Calu3 (cell line): ENCODE measurements around the gene WDFY2. TPM values are rescaled to one million over a fixed set of nuclear protein-coding genes. Genes with fewer than 3 reads are reported as not detected.

ENCODE experiments used
- BruUV-seq: library from RNA; stranded (reverse); fragments of 400-500 nt; replicated peaks from 2 replicates; lab custom pipeline; 2021; lab: Mats Ljungman, UMichigan
- CTCF ChIA-PET: fragments of 300-600 bp; sonication (Branson Sonifier 250); formaldehyde crosslinking; loops from one replicate; lab custom pipeline; 2022; ENCODE audit warnings: antibody characterized with exemption; lab: Charles Lee
- DNase-seq: peaks from one replicate; pipeline ENCODE4 v3.0.0; 2022
- H3K27ac Mint-ChIP-seq: one replicate; pipeline ENCODE4 v1.8.0; 2022; ENCODE audit warnings: mixed read lengths; ENCODE audit not compliant: unreplicated experiment
- H3K27me3 Mint-ChIP-seq: one replicate; pipeline ENCODE4 v1.8.0; 2022; ENCODE audit warnings: mixed read lengths; ENCODE audit not compliant: unreplicated experiment
- H3K36me3 Mint-ChIP-seq: one replicate; pipeline ENCODE4 v1.8.0; 2022; ENCODE audit warnings: mild to moderate bottlenecking, moderate library complexity, mixed read lengths; ENCODE audit not compliant: insufficient read depth, unreplicated experiment
- H3K4me1 Mint-ChIP-seq: one replicate; pipeline ENCODE4 v1.8.0; 2022; ENCODE audit warnings: mild to moderate bottlenecking, low read depth, mixed read lengths; ENCODE audit not compliant: unreplicated experiment
- H3K4me3 Mint-ChIP-seq: one replicate; pipeline ENCODE4 v1.8.0; 2022; ENCODE audit warnings: mild to moderate bottlenecking, low read depth, moderate library complexity, mixed read lengths; ENCODE audit not compliant: unreplicated experiment
- H3K9me3 Mint-ChIP-seq: one replicate; pipeline ENCODE4 v1.8.0; 2022; ENCODE audit warnings: low read depth, mixed read lengths; ENCODE audit not compliant: unreplicated experiment
- intact Hi-C: fragments of 100-400 bp; cut with micrococcal nuclease; formaldehyde crosslinking; loops from one replicate; pipeline ENCODE4 v1.10.0; 2022; ENCODE audit not compliant: unreplicated experiment
- total RNA-seq: library from RNA; stranded (reverse); gene quantifications from 2 replicates; pipeline ENCODE4 v1.2.3, GENCODE V29; 2022
- TF ChIP-seq, protein P1 (sequence below): fragments of 200-600 bp; IDR thresholded peaks from one replicate; pipeline ENCODE4 v1.8.0; 2022; ENCODE audit warnings: antibody characterized with exemption; ENCODE audit not compliant: unreplicated experiment

WDFY2 gene
- total RNA-seq, 1 experiment from 2014 or later = 5.9 TPM

DNA sequence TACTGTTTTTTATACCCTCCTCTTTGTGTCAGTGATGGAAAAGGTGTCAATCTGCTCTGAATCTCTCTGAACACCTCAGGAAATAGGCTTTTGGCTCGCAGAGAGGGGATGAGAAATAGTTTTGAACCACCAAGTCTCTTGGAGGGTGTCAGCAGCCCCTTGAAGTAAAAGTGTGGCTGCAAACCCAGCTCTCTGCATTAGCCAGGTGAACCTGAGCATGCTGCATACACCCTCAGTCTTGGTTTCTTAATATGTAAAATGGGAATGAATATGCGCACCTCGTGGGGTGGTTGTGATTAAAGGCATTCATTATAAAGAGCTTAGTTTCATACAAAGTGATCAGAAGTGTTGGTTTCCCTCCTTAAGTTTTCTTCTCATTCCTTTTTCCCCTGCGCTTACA lies 221.1 kb downstream of the WDFY2 start:
- intact Hi-C loops = no loop called here

DNA sequence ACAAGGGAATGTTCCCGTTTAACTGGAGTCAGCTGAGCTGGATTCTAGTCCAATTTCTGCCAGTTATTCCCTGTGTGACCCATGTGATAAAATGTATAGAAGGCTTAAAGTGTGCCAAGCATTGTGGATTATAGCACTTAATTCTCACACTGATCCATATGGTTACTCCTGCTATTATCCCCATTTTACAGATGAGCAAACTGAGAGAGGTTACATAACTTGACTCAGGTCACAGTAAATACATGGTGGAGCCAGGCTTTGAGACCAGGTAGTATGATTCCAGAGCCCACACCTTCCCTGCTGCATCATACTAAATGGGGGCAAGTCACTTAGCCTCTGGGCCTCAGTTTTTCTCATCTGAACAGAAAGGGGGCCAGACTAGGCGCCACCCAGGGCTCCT lies 221.7 kb downstream of the WDFY2 start:
- TF ChIP-seq, protein P1, sequence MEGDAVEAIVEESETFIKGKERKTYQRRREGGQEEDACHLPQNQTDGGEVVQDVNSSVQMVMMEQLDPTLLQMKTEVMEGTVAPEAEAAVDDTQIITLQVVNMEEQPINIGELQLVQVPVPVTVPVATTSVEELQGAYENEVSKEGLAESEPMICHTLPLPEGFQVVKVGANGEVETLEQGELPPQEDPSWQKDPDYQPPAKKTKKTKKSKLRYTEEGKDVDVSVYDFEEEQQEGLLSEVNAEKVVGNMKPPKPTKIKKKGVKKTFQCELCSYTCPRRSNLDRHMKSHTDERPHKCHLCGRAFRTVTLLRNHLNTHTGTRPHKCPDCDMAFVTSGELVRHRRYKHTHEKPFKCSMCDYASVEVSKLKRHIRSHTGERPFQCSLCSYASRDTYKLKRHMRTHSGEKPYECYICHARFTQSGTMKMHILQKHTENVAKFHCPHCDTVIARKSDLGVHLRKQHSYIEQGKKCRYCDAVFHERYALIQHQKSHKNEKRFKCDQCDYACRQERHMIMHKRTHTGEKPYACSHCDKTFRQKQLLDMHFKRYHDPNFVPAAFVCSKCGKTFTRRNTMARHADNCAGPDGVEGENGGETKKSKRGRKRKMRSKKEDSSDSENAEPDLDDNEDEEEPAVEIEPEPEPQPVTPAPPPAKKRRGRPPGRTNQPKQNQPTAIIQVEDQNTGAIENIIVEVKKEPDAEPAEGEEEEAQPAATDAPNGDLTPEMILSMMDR = no peak
- no peak overlapping the region for H3K4me3 Mint-ChIP-seq
- no peaks in the 10 kb centered on the region for H3K27me3 Mint-ChIP-seq
- no peak for DNase-seq
- H3K36me3 Mint-ChIP-seq = peaks cover 29% of the 10 kb centered on the region
- H3K9me3 Mint-ChIP-seq = no peaks in the 10 kb centered on the region
- H3K4me1 Mint-ChIP-seq = peaks cover 10% of the 10 kb centered on the region
- no peak overlapping the region for H3K27ac Mint-ChIP-seq
- BruUV-seq = no TSS peak
- intact Hi-C loops = no loop called here
- CTCF ChIA-PET = no interaction called here

More for the DNA sequence above, 221.1 kb downstream of the WDFY2 start:
- Mint-ChIP-seq H3K9me3 (no peaks in the 10 kb centered on the region), H3K4me1 (peaks cover 10% of the 10 kb centered on the region), H3K27ac (no peak overlapping the region), H3K27me3 (no peaks in the 10 kb centered on the region), H3K36me3 (peaks cover 29% of the 10 kb centered on the region), H3K4me3 (no peak overlapping the region)
- DNase-seq = no peak
- TF ChIP-seq, protein P1 = no peak
- CTCF ChIA-PET = no interaction called here
- no TSS peak for BruUV-seq

DNA sequence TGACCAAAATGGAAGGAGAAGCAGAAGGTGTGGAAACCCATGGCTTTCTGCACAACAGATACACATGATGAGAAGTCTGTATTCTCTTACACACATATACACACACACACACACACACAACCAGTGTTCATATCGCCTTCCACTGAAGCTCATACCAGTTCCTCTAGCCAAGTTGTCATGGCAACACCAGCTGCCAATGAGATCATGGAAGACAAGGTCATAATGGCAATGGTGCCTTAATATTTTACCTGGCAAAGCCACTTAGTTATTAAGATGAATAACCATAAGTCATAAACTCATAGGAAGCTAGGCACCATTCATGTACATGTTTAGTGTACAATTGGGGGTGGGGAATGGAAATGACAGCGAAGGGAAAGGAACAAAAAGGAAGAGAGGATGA lies 222.3 kb downstream of the WDFY2 start:
- intact Hi-C loops = no loop called here
- Mint-ChIP-seq H3K27me3 (no peaks in the 10 kb centered on the region), H3K36me3 (peaks cover 24% of the 10 kb centered on the region), H3K4me1 (peaks cover 9% of the 10 kb centered on the region), H3K27ac (no peak overlapping the region), H3K4me3 (no peak overlapping the region), H3K9me3 (no peaks in the 10 kb centered on the region)
- CTCF ChIA-PET = no interaction called here
- TF ChIP-seq, protein P1 = no peak
- no peak for DNase-seq
- no TSS peak for BruUV-seq

DNA sequence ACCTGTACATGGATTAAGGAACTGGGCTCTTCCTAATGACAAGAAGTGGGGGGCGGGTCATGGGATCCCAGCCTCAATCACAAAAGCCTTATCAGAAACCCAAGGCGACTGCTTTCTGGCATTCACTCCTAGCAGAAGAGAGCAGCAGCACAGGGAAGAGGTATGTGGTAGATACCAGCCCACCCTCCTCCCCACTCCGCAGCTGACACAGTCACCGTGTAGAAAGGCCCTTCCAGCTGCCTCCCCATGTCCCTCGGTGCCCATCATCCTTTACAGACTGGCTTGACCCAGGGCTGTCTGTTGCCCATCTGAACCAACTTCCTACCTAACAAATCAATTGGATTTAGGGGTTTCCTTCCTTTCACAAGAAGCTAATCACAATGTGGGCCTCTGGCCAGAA lies 222.8 kb downstream of the WDFY2 start:
- Mint-ChIP-seq H3K27ac (no peak overlapping the region), H3K36me3 (peaks cover 23% of the 10 kb centered on the region), H3K4me3 (no peak overlapping the region), H3K27me3 (no peaks in the 10 kb centered on the region), H3K9me3 (no peaks in the 10 kb centered on the region), H3K4me1 (peaks cover 4% of the 10 kb centered on the region)
- CTCF ChIA-PET = no interaction called here
- DNase-seq = no peak
- TF ChIP-seq, protein P1 = no peak
- intact Hi-C loops = no loop called here
- BruUV-seq = no TSS peak

DNA sequence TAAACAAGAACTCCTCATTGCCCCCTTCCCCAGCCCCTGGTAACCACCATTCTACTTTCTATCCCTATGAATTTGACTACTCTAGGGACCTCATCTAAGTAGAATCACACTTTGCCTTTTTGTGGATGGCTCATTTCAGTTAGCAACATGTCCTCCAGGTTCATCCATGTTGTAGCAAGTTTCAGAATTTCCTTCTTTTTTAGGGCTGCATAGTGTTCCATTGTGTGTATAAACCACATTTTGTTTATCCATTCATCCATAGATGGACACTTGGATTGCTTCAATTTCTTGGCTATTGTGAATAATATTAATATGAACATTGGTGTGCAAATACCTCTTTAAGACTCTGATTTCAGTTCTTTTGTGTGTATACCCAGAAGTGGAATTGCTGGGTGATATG lies 224.5 kb downstream of the WDFY2 start:
- TF ChIP-seq, protein P1 = no peak
- Mint-ChIP-seq H3K4me3 (no peak overlapping the region), H3K27ac (no peak overlapping the region), H3K4me1 (no peaks in the 10 kb centered on the region), H3K27me3 (no peaks in the 10 kb centered on the region), H3K9me3 (no peaks in the 10 kb centered on the region), H3K36me3 (peaks cover 15% of the 10 kb centered on the region)
- intact Hi-C loops = no loop called here
- BruUV-seq = no TSS peak
- DNase-seq = no peak
- CTCF ChIA-PET = no interaction called here
